Inferior parietal cortex (tissue), 1 donor: ENCODE data around the gene ANKRD39.

Experiments used
- DNase-seq: peaks from one replicate; pipeline ENCODE4 v3.0.0-alpha.2; 2016; ENCODE audit errors: extremely low spot score

ANKRD39 gene

DNA sequence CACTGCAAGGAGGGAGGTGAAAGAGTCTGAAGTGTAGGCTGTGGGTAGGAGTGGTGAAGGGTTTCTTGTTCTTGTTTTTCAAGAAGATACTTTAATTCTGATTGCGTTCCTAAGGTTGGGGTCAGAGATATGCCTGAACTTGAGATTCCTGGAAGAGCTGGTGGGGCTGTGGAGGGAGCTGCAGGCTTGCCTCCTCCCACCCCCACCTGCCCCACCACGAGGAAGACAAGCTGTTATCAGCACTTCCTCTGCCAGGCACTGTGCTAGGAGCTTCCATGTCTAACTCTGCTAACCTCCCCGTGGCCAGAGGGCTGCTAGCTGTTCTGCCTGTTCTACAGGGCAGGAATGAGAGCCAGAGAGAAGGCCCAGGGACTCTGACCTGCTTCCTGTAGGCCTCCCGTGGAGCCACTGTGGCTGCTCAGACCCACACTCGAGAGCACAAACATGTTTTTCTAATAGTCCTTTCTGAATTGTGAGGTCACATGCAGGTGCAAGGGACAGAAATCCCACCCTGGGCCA is 27.7 kb downstream of the ANKRD39 start:
- no peak for DNase-seq

DNA sequence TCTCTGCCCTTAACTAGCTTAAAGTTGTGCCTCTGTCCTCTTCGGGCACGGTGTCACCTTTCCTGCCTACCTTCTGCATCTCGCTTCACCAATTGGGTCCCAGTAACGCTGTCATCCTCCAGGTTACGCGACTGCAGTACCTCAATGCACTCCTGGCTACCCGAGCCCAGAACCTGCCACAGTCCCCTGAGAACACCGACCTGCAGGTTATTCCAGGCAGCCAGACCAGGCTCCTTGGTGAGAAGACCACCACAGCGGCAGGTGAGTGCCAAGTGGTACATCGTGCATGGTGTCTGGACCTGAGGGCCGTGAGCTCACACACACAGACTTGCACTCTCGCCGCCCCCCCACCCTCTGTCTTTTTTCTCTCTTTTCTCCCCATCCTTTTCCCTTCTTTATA is 28.9 kb downstream of the ANKRD39 start:
- DNase-seq: no peak

DNA sequence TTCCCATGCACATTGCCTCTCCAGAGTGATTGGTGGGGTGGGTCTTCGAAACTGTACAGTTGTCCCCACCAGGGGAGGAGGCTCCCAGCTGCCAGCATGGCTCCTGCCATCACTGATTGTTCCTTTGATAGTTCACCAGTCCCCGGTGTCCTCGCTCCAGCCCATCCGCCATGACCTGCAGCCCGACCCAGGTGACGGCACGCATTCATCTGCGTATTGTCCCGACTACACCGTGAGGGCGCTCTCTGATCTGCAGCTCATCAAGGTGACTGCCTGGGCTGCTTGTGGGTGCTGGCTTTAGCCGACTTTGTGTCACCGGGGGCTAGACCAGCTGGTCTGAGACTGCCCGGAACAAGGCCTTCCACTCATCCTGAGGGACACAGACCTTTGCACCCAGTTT is 29.4 kb downstream of the ANKRD39 start:
- no peak for DNase-seq

DNA sequence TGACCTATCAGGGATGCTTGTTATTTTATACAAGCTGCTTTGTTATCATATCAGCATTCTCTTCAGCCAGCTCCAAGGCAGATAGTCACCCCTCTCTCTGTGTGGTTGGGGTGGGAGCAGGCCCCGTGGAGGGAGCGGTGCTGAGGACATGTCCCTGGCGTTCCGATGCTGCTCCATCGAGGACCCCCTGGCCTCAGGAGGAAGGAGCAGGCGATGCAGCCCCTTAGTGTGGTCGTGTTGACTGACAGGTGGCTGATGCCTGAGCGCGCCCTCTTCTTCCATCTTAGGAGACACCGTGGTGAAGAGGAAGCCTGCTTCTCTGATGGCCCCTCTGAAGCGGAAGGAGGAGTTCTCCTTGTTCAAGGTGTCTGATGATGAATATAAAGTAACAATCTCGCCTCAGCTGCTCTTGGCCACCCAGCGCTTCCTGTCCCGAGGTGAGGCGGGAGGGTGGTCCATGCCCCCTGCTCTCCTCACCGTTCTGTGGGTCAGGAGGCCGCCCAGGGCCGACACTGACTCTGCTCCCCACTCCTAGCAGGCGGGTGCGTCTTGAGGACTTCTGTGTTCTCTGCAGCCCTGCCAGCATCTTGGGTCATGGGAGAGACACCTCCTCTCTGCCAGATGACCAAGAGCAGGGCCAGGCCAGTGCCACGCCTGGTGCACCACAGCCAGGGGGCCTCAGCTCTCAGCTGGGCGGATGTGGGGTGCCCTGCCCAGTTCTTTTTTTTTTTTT is 31.1 kb downstream of the ANKRD39 start:
- DNase-seq: no peak

DNA sequence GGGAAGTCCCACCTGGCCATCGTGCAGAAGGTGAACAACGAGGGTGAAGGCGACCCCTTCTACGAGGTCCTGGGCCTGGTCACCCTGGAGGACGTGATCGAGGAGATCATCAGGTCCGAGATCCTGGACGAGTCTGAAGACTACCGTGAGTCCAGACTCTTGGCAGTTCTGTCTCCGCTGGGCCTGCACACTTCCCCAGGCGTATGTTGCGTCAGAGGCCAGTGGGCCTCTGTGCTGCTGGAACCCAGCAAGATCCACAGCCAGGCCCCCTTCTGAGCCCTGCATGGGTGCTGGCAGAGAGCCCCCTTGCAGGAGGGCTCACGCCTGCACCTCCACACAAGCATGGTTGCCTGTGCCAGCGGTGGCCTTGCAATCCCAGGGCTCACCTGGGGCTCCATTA is 32.8 kb downstream of the ANKRD39 start:
- no peak for DNase-seq

DNA sequence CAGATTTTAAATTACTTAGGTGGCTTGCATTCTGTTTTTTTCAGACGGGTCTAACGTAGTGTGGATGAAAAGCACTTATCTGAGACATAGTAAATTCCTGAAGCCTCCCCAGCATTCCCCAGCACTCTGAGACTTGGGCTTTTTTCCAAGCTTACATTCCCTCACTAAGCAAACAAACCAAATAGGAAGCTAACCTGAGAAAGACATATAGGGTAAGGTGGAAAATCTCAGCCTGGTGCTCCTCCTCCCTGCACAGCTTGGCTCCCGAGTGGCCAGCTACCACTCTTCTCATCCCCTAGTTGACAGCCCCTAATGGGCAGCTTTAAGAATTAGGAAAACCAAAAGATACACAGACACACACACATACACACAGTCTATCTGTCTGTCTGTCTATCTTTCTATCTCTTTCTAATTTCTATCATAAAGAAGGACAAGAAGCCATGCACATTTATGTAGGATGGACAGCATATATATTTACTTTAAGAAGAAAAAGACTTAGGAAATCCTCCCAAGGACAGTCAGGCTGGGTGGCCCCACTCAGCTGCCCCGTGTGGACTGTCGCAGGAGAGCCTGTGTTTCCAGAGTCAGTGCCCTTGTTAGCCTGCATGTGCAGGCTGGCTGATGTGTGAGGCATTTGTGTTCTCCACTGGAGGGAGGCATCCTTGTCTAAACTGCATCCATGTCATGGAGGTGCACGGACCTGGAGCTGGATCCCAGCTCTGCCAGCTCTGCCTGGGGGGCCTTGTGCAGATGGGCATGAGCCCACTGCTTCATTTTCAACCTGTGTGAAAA is 33.5 kb downstream of the ANKRD39 start:
- DNase-seq: no peak

DNA sequence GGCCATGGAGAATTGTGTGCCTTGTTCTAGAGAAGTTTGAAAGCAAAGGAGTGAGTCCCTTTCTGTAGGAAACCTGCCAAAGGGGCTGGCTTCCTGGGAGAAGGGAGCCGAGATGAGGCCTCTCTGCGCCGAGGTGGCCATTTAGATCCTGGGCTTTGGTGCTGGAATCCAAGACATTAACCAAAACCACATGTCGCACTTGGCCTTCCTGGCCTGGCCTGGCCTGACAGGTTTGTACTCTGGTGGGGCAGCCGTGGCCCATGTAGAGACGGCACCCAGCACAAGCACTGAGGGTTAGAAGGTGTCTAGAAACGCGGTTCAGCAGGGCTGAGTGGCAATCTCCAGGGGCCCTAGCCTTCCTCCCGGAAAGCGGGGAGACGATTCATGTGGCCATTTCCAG is 34.6 kb downstream of the ANKRD39 start:
- DNase-seq: no peak

DNA sequence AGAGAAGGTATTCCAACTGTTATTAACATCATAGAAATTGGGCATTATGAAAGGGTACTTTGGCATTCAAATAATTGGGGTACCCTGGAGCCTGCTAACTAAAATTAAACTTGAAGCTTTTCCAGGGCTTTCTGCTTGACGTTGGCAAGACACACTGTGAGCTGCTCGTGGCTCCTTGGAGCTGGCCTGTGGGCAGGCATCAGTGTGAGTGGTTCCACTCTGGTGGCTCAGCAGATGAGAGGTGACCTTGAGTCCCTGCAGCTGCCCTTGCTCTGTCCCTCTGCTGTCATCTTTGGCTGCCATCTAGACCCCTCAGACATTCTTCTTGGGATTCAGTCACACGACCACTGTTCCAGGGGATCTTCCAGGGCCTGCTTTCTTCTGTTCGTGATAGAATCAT is 35.0 kb downstream of the ANKRD39 start:
- DNase-seq: no peak

DNA sequence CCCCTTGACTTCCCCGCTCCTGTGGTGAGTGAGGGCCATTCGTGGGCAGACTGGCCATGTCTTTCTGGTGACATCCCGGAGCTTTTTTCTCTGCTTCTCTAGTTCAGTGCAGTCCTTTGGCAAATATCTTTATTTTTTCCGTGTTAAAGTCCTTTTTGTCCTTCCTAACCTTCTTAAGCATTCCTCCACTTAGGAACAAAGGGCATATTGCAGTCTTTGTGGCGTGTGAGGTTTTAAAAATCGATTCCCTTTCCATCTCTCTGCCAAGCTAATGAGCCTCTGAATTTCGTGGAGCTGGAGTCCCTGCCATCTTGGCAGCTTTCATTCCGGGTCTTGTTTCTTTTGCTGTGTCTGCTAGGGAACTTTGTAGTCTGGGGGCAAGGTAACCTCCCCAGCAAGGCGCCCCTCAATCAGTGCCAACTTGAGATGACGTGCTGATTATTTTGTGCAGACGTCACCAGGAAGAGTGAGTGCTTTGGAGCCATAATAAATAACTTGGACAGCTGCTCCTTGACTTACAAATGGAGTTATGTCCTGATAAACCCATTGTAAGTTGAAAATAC is 36.6 kb downstream of the ANKRD39 start:
- no peak for DNase-seq

DNA sequence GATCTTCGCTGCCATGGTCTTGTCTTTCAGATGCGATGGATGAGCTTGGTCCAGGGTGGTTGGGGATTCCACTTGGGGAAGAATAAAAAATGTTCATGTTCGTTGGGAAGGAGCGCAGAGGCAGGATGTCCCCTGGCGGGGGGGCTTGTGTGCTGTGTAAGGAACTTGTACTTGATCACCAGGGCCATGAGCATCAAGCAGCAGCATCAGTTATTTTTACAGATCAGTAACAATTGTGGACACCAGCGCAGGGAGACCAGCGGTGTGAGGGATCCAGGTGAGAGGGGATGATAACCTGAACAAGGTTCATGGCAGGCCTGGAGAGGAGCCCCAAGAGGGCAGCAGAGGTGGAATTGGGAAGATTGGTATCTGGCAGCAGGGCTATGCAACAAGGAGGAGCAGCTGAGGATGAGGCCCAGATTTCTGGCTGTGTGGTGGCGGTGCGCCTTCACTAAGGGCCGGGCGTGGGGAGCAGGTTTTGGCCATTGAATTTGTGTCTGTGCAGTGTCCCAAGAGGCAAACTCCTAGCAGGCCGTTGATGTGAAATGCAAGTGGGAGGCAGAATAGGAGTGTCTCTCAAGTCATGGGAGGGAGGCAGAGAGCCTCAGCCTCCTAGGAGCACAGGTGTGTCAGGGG is 37.8 kb downstream of the ANKRD39 start:
- DNase-seq: no peak

DNA sequence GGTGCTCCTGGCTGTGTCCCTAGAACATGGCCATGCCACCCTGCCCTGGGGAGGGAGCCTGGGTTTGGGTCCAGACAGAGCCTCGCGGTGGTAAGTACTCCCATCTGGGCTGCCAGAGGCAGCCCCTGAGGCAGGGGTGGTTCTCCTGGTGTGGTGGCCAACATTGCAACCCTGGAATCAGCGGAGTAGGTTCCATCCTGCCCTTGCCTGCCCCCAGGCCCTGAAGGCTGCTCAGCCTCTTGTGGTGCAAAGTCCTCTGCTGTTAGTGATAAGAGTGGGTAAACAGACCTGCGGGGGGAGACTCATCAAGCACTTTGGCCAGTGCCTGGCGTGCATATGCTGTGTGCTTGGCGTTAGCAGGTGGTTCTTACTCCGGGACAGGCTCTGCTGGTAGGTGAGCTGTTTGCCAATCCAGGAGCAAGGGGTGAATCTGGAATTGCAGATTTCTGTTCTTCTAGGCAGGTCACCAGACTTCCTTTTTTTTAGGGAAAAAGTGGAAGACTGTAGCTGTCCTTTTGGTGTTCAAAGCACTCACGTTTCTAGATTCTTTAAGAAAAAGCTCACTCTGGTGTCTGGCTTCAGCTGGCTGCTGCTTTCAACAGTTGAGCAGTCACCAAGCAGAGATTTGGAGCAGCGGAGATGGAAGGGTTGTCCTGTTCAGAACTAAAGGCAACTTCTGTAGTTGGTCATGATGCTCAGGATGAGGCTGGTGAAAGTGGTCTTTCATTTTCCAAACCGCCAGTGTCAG is 38.5 kb downstream of the ANKRD39 start:
- DNase-seq: no peak

DNA sequence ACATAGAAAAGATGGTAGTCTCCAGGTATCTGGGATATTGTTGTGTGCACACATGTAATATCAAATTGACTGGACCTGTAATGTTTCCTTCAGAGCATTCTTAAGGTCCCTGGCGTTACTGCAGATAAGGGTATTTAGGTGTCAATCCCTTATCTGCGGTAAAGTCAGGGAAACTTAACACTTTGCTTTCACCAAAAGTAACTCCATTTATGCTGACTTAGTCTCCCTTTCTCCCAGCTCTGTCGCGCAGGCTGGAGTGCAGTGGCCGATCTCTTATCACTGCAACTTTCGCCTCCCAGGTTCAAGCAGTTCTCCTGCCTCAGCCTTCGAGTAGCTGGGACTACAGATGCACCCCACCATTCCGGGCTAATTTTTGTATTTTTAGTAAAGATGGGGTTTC is 39.9 kb downstream of the ANKRD39 start:
- DNase-seq: no peak

DNA sequence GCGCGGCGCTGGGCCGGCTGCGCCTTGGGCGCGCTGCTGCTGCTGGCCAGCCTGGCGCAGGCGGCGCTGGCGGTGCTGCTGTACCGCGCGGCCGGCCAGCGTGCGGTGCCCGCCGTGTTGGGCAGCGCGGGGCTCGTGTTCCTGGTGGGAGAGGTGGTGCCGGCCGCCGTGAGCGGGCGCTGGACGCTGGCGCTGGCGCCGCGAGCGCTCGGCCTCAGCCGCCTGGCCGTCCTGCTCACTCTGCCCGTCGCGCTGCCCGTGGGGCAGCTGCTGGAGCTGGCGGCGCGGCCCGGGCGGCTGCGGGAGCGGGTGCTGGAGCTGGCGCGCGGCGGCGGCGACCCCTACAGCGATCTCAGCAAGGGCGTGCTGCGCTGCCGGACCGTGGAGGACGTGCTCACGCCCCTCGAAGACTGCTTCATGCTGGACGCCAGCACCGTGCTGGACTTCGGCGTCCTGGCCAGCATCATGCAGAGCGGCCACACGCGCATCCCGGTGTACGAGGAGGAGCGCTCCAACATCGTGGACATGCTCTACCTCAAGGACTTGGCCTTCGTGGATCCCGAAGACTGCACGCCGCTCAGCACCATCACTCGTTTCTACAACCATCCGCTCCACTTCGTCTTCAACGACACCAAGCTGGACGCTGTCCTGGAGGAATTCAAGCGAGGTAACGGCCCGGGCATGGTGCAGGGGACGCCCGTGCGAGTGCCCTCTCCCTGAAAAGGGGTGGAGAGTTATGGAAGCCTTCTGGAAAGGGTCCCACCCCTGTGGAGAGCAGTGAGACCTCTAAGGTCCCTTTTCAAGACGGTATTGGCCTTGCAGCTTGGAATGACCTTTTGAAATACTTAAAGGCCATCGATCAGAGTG is 40.7 kb downstream of the ANKRD39 start:
- no peak for DNase-seq

DNA sequence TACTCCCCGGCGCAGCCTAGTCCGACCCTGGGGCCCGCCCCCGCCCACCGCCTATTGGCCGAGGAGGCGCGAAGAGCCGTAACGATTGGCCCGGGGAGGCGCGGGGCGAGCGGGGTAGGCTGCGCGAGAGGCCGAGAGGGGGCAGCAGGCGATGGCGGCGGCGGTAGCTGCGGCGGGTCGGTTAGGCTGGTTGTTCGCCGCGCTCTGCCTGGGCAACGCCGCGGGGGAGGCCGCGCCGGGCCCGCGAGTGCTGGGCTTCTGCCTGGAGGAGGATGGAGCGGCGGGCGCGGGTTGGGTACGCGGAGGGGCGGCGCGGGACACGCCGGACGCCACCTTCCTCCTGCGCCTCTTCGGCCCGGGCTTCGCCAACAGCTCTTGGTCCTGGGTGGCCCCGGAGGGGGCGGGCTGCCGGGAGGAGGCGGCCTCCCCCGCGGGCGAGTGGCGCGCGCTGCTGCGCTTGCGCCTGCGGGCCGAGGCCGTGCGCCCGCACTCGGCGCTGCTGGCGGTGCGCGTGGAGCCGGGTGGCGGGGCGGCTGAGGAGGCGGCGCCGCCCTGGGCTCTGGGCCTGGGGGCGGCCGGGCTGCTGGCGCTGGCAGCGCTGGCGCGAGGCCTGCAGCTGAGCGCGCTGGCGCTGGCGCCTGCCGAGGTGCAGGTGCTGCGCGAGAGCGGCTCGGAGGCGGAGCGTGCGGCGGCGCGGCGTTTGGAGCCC is 41.5 kb downstream of the ANKRD39 start, which contains the start of gene CNNM3:
CNNM3 (plus strand) TSS at position 142 of the 709 bp plus-strand sequence; CDS start at position 152, 10 bp downstream.
- peak; percentile 91 for DNase-seq

DNA sequence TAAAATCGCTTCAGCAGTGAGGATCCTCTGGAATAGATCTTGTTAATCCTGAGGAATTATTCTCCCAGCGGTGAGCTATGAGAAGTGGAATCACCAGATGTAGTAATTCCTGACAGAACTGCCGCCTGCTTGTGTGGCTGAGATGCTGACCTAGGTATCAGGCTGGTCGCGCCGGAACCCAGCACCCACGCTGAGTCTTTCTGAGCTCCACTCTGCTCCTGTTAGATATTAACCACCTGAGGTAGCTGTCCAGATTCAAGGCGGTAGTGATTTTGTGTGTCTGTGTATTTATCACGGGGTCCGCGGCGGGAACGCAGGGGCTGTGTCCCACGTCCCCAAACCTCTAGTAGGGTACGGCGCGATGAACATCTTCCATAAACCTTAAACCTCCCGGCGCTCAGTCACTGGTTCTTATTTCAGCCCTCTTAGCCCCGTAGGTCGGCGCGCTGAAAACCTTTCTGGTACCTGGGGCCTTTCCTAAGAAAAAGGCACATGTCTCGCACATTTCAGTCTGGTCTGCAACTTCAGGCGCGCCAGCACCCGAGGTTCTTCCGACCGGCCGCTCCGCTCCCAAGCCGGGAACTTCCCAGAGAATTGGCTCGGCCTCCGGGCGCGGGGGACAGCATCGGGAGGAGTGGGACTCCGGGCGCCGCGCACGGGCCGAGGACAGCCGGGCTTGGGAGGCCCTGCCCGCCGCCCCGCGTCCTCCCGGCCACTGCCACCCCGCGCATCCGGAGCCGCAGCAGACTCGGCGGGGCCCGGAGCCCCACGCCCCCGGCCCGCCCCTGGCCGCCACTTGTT is 42.3 kb downstream of the ANKRD39 start:
- DNase-seq: peak; percentile 39

DNA sequence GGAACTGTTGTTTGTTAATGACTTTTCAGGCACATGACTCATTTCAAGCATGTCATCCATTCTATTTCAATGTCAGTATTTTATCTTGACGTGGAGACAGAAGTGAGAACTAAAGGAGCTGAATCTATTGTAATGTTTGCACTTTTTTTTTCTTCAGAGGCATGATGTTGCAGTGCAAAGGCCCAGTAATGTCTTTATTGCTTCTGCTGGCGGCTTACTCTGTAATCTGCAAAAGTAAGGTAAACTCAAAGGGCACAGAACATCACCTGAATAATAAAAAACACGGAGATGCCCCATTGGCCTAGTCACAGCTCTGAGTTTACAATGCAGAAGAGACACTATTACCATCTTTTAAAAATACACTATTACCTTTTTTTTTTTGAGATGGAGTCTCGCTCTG is 44.2 kb downstream of the ANKRD39 start:
- DNase-seq: no peak

DNA sequence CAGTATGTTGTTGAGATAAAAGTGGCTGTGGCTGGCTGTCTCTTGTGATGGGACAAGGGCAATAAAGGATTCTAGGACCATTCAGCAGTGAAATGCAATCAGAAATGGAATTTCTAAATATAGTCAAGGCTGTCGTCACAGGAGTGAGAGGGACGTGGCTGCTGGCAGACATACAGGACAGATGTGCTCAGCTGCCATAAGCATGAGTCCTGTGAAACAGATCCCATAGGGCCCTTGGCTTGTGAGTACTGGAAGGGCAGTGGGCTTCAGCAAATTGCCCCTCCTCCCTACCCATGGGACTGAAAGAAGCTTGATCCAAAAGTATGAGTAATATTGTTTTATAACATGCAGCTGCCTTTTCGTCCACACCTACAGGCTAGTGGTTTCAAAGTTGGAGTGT is 45.9 kb downstream of the ANKRD39 start:
- DNase-seq: no peak

DNA sequence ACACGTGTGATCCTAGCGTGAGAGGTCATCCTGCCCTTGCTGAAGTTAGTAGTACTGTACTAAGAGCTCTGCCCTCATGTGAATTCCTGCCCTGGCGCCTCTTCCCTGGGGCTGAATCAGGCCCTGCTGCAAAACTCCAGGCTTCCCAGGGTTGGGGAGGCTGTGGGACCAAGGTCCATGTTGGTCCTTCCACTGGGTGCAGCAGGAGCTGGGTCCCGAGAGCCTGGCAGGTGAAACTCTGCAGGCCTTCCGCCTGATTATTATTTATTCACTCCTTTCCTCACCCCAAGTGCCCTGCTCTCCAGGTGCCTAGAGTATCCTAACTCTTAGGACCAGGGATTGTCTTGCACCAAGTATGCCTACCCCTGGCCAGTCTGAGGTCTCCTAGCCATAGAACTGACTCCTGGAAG is 47.0 kb downstream of the ANKRD39 start:
- no peak for DNase-seq
